Activated CD8-positive, alpha-beta memory T cell treated with anti-CD3 and anti-CD28 coated beads, Interleukin-2, amount 50 U/mL, for 1 hour (primary cell): ENCODE data around the gene ZNF420.
"Not testable (repeated sequence)": the region's sequence is repeated elsewhere in the genome, so short reads cannot be mapped to it uniquely, and the experiment has no call there.

Experiments used
- DNase-seq: peaks from one replicate; pipeline ENCODE4 v3.0.0-alpha.2; 2020; ENCODE audit errors: extremely low read depth

Gene ZNF420

GRCh38 chr19:37077934-37078716 is at the start of gene ZNF420:
Gene ZNF420 (plus strand): TSS chr19:37078433. CDS start chr19:37089119, 10,686 bp downstream.
- DNase-seq: peak; percentile 79

GRCh38 chr19:37045140-37045539 is 33.1 kb upstream of the ZNF420 start:
- no peak for DNase-seq

- DNase-seq: no peak
These were observed 22.9 kb upstream of the ZNF420 start for GRCh38 chr19:37055330-37055729.

GRCh38 chr19:37056776-37057175 is 21.5 kb upstream of the ZNF420 start:
- no peak for DNase-seq

GRCh38 chr19:37059142-37059541 is 19.1 kb upstream of the ZNF420 start:
- no peak for DNase-seq

GRCh38 chr19:37064886-37065285 is 13.3 kb upstream of the ZNF420 start:
- not testable (repeated sequence) for DNase-seq

- no peak for DNase-seq
These were observed 4.1 kb upstream of the ZNF420 start for GRCh38 chr19:37074111-37074510.

GRCh38 chr19:37074819-37075362 is 3.3 kb upstream of the ZNF420 start:
- DNase-seq: no peak

- not testable (repeated sequence) for DNase-seq
These were observed 1.7 kb upstream of the ZNF420 start for GRCh38 chr19:37076524-37076923.

- no peak for DNase-seq
These were observed 716 bp upstream of the ZNF420 start for GRCh38 chr19:37077501-37077933.

- DNase-seq: no peak
These were observed 442 bp downstream of the ZNF420 start for GRCh38 chr19:37078717-37079032.

GRCh38 chr19:37079238-37079637 is 1.0 kb downstream of the ZNF420 start:
- no peak for DNase-seq

GRCh38 chr19:37082307-37082706 is 4.1 kb downstream of the ZNF420 start:
- DNase-seq: no peak

GRCh38 chr19:37087110-37087509 is 8.9 kb downstream of the ZNF420 start:
- no peak for DNase-seq

- no peak for DNase-seq
These were observed 17.6 kb downstream of the ZNF420 start for GRCh38 chr19:37095859-37096258.

GRCh38 chr19:37098570-37098969 is 20.3 kb downstream of the ZNF420 start:
- no peak for DNase-seq

GRCh38 chr19:37104135-37104534 is 25.9 kb downstream of the ZNF420 start:
- DNase-seq: not testable (repeated sequence)

GRCh38 chr19:37111753-37112152 is 33.5 kb downstream of the ZNF420 start:
- not testable (repeated sequence) for DNase-seq

GRCh38 chr19:37114001-37114400 is 35.8 kb downstream of the ZNF420 start:
- no peak for DNase-seq

GRCh38 chr19:37122093-37122492 is 43.9 kb downstream of the ZNF420 start:
- DNase-seq: not testable (repeated sequence)

GRCh38 chr19:37127999-37128820 is 50.0 kb downstream of the ZNF420 start:
- DNase-seq: no peak

GRCh38 chr19:37128821-37129177 is 50.6 kb downstream of the ZNF420 start:
- DNase-seq: no peak

GRCh38 chr19:37136111-37136510 is 57.9 kb downstream of the ZNF420 start:
- no peak for DNase-seq
